Smooth muscle cell (in vitro differentiated cells): ENCODE results near the gene ZNF474. TPM values are rescaled to one million over a fixed set of nuclear protein-coding genes. Genes with fewer than 3 reads are reported as not detected.

Source experiments
- DNase-seq: peaks from one replicate; lab custom pipeline; 2025; ENCODE audit not compliant: unreplicated experiment; lab: John Stamatoyannopoulos, UW
- H2AFZ ChIP-seq: fragments of 200-600 bp; sonication (generic); 2 replicates; pipeline ENCODE4 v1.6.0; 2016; ENCODE audit warnings: antibody characterized with exemption, low read depth, mild to moderate bottlenecking
- H3F3A ChIP-seq: fragments of 200-600 bp; sonication (generic); 2 replicates; pipeline ENCODE4 v1.6.0; 2017; ENCODE audit warnings: antibody characterized with exemption, low read depth
- H3K27ac ChIP-seq: fragments of 200-600 bp; sonication (generic); 2 replicates; pipeline ENCODE4 v1.5.1; 2016; ENCODE audit warnings: low read depth, mild to moderate bottlenecking
- H3K27me3 ChIP-seq: fragments of 200-600 bp; sonication (generic); 2 replicates; pipeline ENCODE4 v1.6.1; 2016; ENCODE audit warnings: low read depth, mild to moderate bottlenecking
- H3K36me3 ChIP-seq: fragments of 200-600 bp; sonication (generic); 2 replicates; pipeline ENCODE4 v1.5.1; 2016; ENCODE audit warnings: low read depth
- H3K4me1 ChIP-seq: fragments of 200-600 bp; sonication (generic); 2 replicates; pipeline ENCODE4 v1.5.1; 2016; ENCODE audit warnings: low read depth
- H3K4me2 ChIP-seq: fragments of 200-600 bp; sonication (generic); 2 replicates; pipeline ENCODE4 v1.6.0; 2016; ENCODE audit warnings: mild to moderate bottlenecking
- H3K4me3 ChIP-seq: fragments of 200-600 bp; sonication (generic); 2 replicates; pipeline ENCODE4 v1.5.1; 2016; ENCODE audit warnings: mild to moderate bottlenecking
- H3K79me2 ChIP-seq: fragments of 200-600 bp; sonication (generic); 2 replicates; pipeline ENCODE4 v1.6.0; 2016; ENCODE audit warnings: low read depth, mild to moderate bottlenecking
- H3K9ac ChIP-seq: fragments of 200-600 bp; sonication (generic); 2 replicates; pipeline ENCODE4 v1.6.0; 2016; ENCODE audit warnings: low read depth
- H3K9me3 ChIP-seq: fragments of 200-600 bp; sonication (generic); replicated peaks from 2 replicates; pipeline ENCODE4 v1.5.1; 2016; ENCODE audit warnings: low read depth
- H4K20me1 ChIP-seq: fragments of 200-600 bp; sonication (generic); 2 replicates; pipeline ENCODE4 v1.6.0; 2016; ENCODE audit warnings: low read depth
- CTCF ChIP-seq: fragments of 200-600 bp; sonication (generic); IDR thresholded peaks from 2 replicates; pipeline ENCODE4 v1.5.1; 2017; ENCODE audit warnings: borderline replicate concordance, mild to moderate bottlenecking, antibody characterized with exemption; ENCODE audit not compliant: insufficient read depth, poor library complexity, severe bottlenecking
- WGBS: methylation state at CpG from one replicate; pipeline ENCODE4 v1.1.7; 2016; ENCODE audit warnings: low lambda C conversion rate; 5-methylcytosine and 5-hydroxymethylcytosine counted together
- polyA plus RNA-seq: library from polyadenylated mRNA; unstranded; fragments of >200 nt; fragmentation: Nextera tagmentation; extraction: Ambion mirVana; gene quantifications from 2 replicates; pipeline ENCODE4 v1.2.1, GENCODE V29; 2016
- total RNA-seq: library from RNA; depleted of rRNA; stranded (reverse); fragments of >200 nt; gene quantifications from 2 replicates; pipeline ENCODE4 v1.2.3, GENCODE V29; 2014

Gene ZNF474
- total and polyA plus RNA-seq, 2 experiments from 2014 or later, result 1.1 to 2.2 TPM

GRCh38 chr5:122095158-122095557, 34.2 kb upstream of the ZNF474 start:
- H3K36me3 ChIP-seq, result no peaks in the 10 kb centered on the region
- H3K79me2 ChIP-seq, result no peaks in the 10 kb centered on the region
- H4K20me1 ChIP-seq, result no peaks in the 10 kb centered on the region
- DNase-seq, result no peak
- no peak overlapping the region for H3K27ac ChIP-seq
- no peak overlapping the region for H3K9ac ChIP-seq
- no peaks in the 10 kb centered on the region for H3K27me3 ChIP-seq
- no peak overlapping the region for H3K4me2 ChIP-seq
- peaks cover 11% of the 10 kb centered on the region for H3K4me1 ChIP-seq
- no peak for TF ChIP-seq CTCF
- H2AFZ ChIP-seq, result no peak overlapping the region
- H3F3A ChIP-seq, result peaks cover 9% of the 10 kb centered on the region
- no peaks in the 10 kb centered on the region for H3K9me3 ChIP-seq
- WGBS, result 88% methylated on average over 3 of the region's 3 CpGs
- no peak overlapping the region for H3K4me3 ChIP-seq

- Histone ChIP-seq H4K20me1 (no peaks in the 10 kb centered on the region), H3K4me3 (no peak overlapping the region), H3F3A (peaks cover 9% of the 10 kb centered on the region), H3K9me3 (no peaks in the 10 kb centered on the region), H3K27me3 (no peaks in the 10 kb centered on the region), H3K79me2 (no peaks in the 10 kb centered on the region), H3K27ac (no peak overlapping the region), H3K4me1 (peaks cover 8% of the 10 kb centered on the region), H3K36me3 (no peaks in the 10 kb centered on the region), H2AFZ (no peak overlapping the region), H3K4me2 (no peak overlapping the region), H3K9ac (no peak overlapping the region)
- DNase-seq, result no peak
- no peak for TF ChIP-seq CTCF
- 81% methylated on average over 1 of the region's 1 CpG for WGBS
Observed at GRCh38 chr5:122097391-122097790, 32.0 kb upstream of the ZNF474 start.

DNA sequence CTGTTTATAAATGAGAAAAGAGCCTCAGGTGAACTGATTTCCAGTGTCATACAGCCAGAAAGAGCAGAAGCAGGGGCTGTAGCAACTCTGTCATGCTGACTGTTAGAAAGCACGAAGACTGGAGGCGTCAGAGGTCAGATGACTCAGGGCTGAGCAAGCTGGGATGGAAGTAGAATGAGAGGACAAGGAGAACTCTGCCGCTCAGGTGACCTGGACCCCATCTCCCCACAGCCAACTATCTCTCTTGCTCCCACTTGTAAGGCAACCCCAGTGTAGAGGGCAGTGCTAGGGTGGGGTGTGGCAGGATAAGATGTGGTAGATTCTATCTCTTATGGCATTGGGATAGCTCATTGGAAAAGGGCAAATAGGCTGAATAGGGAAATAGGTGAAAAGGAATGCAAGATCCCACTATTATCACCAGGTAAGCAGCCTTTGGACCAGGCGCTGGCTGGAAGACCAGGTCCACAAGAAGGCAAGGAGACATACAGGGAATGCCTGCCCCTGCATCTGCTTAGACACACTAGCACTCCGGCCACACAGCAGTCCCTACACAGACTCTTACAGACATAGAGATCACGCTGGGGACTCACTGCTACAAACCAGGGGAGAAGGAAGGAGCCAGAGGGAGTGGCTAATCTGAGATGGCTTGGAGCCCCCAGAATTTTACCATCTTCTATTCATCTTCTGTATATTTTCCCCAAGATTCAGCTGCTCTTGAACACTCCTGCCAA, 30.1 kb upstream of the ZNF474 start:
- Histone ChIP-seq H2AFZ (no peak overlapping the region), H3K9ac (no peak overlapping the region), H3K27me3 (no peaks in the 10 kb centered on the region), H3F3A (no peaks in the 10 kb centered on the region), H3K79me2 (no peaks in the 10 kb centered on the region), H3K4me2 (no peak overlapping the region), H3K4me3 (no peak overlapping the region), H3K4me1 (no peaks in the 10 kb centered on the region), H3K9me3 (no peaks in the 10 kb centered on the region), H3K27ac (peak overlapping the region; percentile 63), H3K36me3 (no peaks in the 10 kb centered on the region), H4K20me1 (no peaks in the 10 kb centered on the region)
- 53% methylated on average over 6 of the region's 6 CpGs for WGBS
- no peak for TF ChIP-seq CTCF
- DNase-seq, result no peak

DNA sequence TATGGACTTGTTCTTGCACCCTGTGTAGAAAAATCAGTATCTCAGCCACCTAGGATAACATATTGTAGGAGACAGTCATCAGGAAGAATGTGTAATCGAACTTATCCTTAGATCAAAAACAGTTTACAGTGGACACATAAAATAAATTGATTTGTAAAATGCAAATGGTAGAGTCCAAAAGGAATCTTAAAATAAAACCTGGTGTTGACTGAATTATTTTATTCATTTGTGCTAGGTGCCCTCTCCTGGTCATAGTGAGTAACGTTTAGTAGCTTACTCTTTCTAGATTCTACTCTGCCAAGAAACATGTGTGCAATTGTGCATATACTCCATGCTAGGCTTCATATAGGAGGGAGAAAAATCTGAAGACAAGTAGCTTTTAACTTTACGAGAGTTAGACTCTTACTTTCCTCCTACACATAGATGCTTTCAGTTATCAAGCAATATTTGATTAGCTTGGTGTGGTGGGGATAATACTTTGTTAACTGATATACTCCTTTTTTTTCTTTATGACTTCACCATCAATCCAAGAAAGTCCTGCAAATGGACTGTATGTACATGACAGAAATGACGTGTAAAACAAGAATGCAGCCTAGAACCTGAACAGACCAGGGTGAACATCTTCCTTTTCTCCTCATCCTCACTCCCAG, 27.6 kb upstream of the ZNF474 start:
- H3K9ac ChIP-seq, result no peak overlapping the region
- DNase-seq, result no peak
- H3K27ac ChIP-seq, result no peak overlapping the region

More for the DNA sequence above, 27.6 kb upstream of the ZNF474 start:
- peaks cover under 1% of the 10 kb centered on the region for H3K27me3 ChIP-seq
- no peaks in the 10 kb centered on the region for H3F3A ChIP-seq
- H4K20me1 ChIP-seq, result no peaks in the 10 kb centered on the region
- H2AFZ ChIP-seq, result no peak overlapping the region
- H3K79me2 ChIP-seq, result no peaks in the 10 kb centered on the region
- no peaks in the 10 kb centered on the region for H3K4me1 ChIP-seq
- no peaks in the 10 kb centered on the region for H3K9me3 ChIP-seq
- no peaks in the 10 kb centered on the region for H3K36me3 ChIP-seq
- no peak overlapping the region for H3K4me2 ChIP-seq
- no peak overlapping the region for H3K4me3 ChIP-seq
- WGBS, result 33% methylated on average over 4 of the region's 4 CpGs
- peak; percentile 67 for TF ChIP-seq CTCF
